NK-92 (cell line): ENCODE data around the gene DCLK1.

Experiments
- DNase-seq: peaks from one replicate; lab custom pipeline; 2025; ENCODE audit not compliant: unreplicated experiment; lab: John Stamatoyannopoulos, UW

DCLK1 gene

GRCh38 chr13:35835989-35836388, 295.2 kb downstream of the DCLK1 start:
- DNase-seq = no peak

- DNase-seq = no peak
Measured at GRCh38 chr13:35833608-35834275, 297.4 kb downstream of the DCLK1 start.

GRCh38 chr13:35833031-35833430, 298.2 kb downstream of the DCLK1 start:
- no peak for DNase-seq

- no peak for DNase-seq
Measured at GRCh38 chr13:35832551-35832950, 298.6 kb downstream of the DCLK1 start.

- DNase-seq = no peak
Measured at GRCh38 chr13:35830850-35831450, 300.2 kb downstream of the DCLK1 start.

- DNase-seq = no peak
Measured at GRCh38 chr13:35826626-35827254, 304.4 kb downstream of the DCLK1 start.

- DNase-seq = no peak
Measured at GRCh38 chr13:35824825-35825224, 306.4 kb downstream of the DCLK1 start.

- no peak for DNase-seq
Measured at GRCh38 chr13:35824395-35824794, 306.8 kb downstream of the DCLK1 start.

- no peak for DNase-seq
Measured at GRCh38 chr13:35822666-35823065, 308.5 kb downstream of the DCLK1 start.

- no peak for DNase-seq
Measured at GRCh38 chr13:35818633-35819067, 312.5 kb downstream of the DCLK1 start.

- DNase-seq = no peak
Measured at GRCh38 chr13:35817642-35818607, 313.3 kb downstream of the DCLK1 start.

- no peak for DNase-seq
Measured at GRCh38 chr13:35814605-35815011, 316.6 kb downstream of the DCLK1 start.

GRCh38 chr13:35812736-35813135, 318.4 kb downstream of the DCLK1 start:
- no peak for DNase-seq

GRCh38 chr13:35810321-35810720, 320.9 kb downstream of the DCLK1 start:
- no peak for DNase-seq

- no peak for DNase-seq
Measured at GRCh38 chr13:35808846-35809245, 322.3 kb downstream of the DCLK1 start.

- DNase-seq = no peak
Measured at GRCh38 chr13:35804901-35805300, 326.3 kb downstream of the DCLK1 start.

- no peak for DNase-seq
Measured at GRCh38 chr13:35797991-35798390, 333.2 kb downstream of the DCLK1 start.

GRCh38 chr13:35797244-35797643, 333.9 kb downstream of the DCLK1 start:
- no peak for DNase-seq

- DNase-seq = no peak
Measured at GRCh38 chr13:35796623-35797022, 334.6 kb downstream of the DCLK1 start.

- no peak for DNase-seq
Measured at GRCh38 chr13:35794734-35795389, 336.3 kb downstream of the DCLK1 start.

- DNase-seq = no peak
Measured at GRCh38 chr13:35793823-35794222, 337.4 kb downstream of the DCLK1 start.
